Stimulated activated CD4-positive, alpha-beta T cell treated with anti-CD3 and anti-CD28 coated beads, TNF-alpha, amount 100 ng/mL, for 48 hours (primary cell): Measurements from ENCODE around the gene PTH2.

ENCODE experiments used
- DNase-seq, 3 donors: peaks; one replicate each; pipeline ENCODE4 v3.0.0-alpha.2; 2020; ENCODE audit warnings: low read depth in 3 of 3

PTH2 gene

DNA sequence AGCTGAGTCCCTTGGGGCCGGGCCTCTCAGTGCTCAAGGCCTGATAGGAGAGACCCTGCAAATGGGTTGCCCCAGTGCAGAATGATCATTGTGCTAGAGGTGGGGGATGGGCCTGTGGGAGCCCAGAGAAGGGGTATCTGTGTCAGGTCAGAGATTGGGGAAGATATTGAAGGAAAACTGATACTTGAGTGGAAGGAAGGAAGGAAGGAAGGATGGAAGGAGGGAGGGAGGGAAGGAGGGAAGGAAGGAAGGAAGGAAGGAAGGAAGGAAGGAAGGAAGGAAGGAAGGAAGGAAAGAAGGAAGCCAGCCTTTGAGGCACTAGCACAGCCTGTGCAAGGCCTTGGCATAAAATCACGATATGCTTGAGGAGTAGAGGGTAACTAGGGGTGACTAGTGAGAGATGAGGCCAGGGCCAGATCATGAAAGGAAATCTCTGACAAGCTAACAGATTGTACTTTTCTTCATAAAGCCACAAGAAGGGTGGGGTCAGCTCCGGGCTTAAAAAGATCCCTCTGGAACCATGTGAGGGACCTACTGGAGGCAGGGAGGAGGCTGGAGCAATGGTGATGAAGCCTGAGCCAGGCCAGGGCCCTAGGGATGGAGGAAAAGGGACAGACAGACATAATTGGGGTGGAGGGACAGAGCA is 11.4 kb downstream of the PTH2 start:
- DNase-seq, result no peak

DNA sequence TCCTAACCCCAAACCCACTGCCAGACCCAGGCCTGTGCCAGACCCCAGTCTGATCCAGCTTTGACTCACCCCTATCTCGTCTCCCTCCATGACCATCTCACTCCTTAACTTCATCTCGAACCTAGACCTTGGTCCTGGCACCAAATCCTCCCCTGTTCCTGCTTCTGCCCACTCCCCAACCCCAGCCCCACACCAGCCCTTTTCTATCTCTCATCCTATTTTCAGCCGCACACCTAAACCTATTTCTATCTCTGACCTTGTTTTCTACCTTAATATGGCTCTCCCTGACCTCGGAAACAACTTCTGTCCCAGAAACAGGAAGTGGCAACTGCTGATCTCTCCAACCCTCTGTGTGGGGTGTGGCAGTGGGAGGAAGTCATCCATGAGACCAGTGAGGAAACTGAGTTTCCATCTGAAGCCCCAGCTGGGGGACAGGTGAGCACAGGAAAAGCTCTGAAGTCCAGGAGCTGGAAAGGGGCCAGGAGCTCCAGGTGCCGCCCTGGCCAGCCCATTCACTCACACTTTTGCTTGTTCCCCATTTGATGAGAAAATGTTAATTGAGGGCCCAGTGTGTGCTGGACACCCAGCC is 13.7 kb downstream of the PTH2 start:
- DNase-seq, result no peak

DNA sequence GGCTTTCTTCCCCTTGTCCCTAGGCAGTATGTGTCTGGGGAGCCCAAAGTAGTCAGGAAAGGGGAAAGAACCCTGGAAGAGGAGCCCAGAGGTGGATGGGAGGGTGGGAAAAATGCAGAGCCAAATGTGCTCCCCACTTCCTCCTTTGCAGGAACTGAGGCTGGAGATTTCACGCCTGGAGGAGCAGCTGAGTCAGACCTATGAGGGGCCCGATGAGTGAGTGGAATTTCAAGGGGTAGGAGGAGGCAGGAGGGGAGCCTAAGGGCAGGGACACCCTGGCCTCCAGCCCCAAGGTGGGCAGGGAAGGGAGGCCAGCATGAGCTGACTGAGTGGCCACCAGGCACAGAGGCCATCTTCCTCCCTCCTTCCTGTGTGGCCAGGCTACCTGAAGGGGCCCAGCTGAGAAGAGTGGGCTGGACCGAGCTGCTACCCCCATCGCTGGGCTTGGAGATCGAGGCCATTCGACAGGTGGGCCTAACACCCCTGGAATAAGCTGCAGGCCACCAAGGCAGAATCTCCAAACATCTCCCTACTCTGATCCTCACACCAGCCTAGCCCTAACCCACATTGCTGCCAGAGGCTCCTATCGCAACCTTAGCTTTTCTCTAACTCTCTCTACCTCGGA is 14.3 kb downstream of the PTH2 start:
- no peak for DNase-seq

DNA sequence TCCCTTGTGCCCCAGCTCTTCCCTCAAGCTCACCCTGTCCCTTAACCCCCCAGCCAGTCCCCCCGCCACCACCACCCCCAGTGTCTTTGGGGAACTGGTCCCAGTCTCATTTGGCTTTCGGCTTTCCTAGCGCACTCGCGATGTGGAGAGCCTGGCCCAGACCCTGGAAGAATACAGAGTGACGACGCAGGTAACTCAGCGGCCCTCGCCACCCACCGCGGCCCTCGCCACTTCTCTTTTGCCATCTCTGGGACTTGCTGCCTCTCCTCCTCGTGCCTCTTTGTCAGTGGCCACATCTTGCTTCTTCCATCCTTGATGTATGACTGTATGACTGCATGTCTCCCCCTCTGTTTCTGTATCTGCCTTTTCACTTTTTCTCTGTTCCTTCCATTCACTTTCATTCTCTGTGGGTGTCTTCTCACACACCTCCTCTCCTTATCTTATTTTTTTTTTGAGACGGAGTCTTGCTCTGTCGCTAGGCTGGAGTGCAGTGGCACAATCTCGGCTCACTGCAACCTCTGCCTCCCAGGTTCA is 15.7 kb downstream of the PTH2 start:
- DNase-seq, result no peak

GRCh38 chr19:49407079-49407478 is 16.2 kb downstream of the PTH2 start:
- DNase-seq, result no peak

DNA sequence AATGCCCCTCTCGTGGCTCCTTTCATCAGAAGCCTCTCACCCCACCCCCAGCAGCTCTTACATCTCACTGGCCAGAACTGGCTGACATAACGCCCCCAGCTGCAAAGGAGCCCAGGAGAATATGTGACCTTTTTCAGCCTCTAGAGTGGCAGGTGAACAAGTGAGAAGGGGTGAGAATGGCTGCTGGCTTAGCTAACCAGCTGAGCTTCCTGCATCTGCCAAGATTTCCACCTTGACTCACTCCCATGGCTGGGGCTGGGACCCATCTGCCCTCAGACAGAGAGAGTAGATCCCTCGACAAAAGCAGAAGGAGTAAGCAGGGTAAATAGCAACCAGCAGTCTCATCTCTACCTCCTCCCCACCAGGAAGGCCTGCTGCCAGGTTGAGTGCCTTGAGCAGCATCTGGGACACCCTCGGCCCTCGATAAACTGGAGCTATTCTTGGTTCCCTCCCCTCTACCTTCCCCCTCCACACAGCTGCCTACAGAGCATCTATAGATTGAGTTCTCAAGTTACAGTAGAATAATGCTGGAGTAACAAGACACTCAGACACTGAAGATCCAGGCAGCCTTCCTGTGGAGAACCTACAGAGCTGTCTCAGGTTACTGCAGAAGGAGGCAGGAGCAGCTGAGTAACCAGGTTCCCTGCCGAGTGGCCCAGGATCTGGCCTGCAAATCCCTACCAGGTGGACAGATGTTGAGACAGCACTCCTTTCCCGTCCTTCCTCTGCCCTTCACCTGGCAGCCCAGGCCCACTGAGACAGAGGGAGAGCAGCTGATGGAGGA is 19.6 kb downstream of the PTH2 start:
- no peak for DNase-seq

DNA sequence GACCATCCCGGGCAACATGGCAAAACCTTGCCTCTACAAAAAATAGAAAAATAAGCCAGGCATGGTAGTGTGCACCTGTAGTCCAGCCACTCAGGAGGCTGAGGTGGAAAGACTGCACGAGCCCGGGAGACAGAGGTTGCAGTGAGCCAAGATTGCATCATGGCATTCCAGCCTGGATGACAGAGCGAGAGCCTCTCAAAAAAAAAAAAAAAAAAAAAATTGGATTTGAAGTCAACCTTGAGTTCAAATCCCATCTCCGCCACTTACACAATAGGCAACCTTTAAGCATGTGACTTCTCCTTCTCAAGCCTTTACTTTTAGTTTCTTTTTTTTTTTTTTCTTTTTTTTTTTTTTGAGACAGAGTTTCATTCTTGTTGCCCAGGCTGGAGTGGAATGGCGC is 23.2 kb downstream of the PTH2 start:
- no peak for DNase-seq

DNA sequence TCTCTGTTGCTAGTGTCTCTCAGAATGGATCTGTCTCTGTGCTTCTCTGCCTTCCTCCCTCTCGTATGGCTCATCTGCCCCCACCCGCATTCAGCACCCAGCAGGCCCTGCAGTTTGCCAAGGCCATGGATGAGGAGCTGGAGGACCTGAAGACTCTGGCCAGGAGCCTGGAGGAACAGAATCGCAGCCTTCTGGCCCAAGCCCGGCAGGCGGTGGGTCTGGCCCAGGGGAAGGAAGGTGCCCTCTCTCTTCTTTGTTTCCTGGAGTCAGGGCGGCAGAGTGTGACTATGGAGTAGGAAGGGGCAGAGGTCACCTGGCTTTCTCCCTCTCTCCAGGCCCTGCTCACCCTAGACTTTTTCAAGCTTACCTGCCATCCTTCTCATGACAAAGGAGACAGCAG is 24.3 kb downstream of the PTH2 start:
- no peak for DNase-seq

- no peak for DNase-seq
Measured at GRCh38 chr19:49398001-49398615, 25.1 kb downstream of the PTH2 start.

DNA sequence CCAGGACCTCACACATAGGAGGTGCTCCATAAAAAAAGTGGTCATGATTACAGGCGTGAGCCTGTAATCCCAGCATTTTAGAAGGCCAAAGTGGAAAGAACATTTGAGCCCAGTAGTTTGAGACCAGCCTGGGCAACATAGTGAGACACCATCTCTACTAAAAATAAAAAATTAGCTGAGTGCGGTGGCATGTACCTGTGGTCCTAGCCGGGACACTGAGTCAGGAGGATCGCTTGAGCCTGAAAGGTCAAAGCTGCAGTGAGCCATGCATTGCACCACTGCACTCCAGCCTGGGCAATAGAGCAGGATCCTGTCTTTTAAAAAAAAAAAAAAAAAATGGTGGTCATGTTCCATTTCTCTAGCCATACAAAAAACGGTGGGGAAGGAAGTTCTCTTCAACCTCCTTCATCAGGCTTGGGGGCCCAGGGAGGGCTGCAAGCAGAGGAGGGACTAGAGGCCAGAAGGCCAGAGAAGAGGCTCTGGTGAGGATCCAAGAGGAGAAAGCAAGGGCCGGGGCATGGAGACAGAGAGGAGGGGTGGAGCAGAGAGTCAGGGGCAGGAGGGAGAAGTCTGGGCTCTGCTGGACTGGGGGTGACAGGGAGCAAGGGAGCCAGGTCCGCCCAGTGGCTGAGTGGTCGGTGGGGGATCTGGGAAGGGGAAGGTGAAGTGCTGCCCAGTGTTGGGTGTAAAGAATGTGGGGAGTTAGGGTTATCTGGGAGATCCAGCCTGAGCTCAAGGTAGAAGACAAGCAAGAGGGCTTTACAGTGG is 26.3 kb downstream of the PTH2 start:
- no peak for DNase-seq

DNA sequence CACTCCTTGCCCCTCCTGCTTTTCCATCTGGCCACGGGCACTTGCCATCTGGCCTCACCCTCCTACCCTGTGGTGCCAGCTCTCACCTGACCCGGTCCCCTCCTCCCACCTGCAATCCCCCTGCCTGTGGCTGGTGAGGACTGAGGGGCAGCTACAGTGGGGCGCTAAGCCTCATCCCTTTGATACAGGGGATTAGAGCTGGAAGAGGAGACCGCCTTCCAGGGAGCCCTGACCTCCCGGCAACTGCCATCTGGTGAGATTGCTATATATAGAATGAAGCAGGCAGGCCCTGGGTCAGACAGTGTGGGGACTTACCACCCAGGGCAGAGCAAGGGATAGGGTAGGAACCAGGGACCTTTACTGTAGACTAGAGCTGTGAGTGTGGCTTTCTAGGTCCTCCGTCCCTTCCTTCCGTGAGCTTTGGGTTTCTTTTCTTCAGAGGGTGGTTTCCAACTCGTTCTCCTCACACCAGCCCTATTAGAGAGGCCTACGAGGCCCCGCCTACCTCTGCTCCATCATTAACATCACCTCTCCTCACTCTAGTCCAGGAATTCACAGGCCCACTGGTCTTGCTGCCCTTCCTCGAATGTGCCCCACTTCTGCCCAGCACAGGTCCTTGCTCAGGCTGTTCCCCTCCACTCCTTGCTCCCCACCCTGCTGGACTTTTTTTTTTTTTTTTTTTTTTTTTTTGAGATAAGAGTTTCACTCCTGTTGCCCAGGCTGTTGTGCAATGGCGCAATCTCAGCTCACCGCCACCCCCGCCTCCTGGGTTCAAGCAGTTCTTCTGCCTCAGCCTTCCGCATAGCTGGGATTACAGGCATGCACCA is 27.4 kb downstream of the PTH2 start:
- no peak for DNase-seq

GRCh38 chr19:49393881-49394280 is 29.4 kb downstream of the PTH2 start:
- no peak for DNase-seq

- DNase-seq, result peak; percentile 61 to 72 (median 66)
Measured at GRCh38 chr19:49391581-49392399, 31.5 kb downstream of the PTH2 start.

DNA sequence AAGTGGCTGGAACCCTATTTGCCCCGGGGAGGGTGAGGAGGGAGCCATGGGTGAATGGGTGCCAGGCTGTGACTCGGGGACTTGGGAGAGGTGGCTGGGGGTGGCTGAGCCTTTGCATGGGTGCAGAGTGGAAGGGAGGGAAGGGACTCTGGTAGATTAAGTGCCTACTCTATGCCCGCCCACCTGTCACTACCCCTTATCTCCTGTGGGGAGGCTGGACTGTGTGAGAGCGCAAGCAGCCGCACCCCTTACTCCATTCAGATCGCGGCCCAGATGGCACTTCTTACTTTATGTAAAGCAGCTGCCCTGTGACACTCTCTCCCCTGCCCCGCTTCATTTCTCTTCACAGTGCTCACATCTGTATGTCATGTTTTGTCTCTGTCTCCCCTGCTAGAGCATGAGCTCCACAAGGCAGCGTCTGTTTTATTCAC is 32.3 kb downstream of the PTH2 start:
- no peak for DNase-seq

DNA sequence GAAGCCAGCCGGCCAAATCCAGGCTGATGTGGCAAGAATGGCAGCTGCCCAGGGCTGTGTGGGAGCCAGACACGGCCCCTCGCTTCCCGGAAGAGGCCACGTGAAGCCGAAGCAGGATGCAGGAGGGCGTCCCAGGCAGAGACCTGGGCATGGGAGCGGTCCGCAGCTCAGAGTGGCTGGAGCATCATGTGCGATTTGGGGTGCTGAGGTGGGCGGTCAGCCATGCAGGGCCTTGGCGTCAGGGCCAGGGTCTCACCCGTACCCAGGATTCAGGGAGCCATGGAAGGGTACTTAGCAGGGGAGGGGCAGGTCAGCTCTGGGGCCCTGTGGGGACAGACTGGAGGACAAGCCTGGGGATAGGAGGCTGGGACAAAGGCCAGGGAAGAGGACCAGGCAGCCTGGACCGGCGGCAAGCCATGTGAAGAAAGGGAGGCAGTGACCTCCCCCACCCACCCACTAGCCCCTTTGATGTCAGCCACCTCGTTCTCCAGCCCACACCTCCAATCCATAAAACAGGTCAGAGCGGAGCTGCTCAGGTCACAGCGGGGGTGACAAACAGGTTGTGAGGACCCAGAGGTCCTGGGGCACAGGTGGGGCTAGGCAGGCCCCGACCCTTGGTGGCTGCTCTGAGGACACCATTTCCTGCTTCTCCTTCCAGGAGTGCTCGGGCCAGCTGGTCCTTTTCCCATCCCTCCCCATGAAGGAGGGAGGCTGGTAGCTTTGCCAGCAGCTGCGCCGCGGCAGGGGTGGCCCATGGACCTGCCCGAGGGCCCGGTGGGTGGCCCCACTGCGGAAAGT is 32.9 kb downstream of the PTH2 start:
- DNase-seq, result no peak

- no peak for DNase-seq
Measured at GRCh38 chr19:49389406-49389805, 33.8 kb downstream of the PTH2 start.

- DNase-seq, result peak; percentile 57 to 88 (median 78)
Measured at GRCh38 chr19:49387936-49388372, 35.3 kb downstream of the PTH2 start, which contains the start of gene KASH5. Gene KASH5, plus strand, starts transcription at chr19:49388249. Its CDS starts 2,635 bp downstream, at chr19:49390884.

DNA sequence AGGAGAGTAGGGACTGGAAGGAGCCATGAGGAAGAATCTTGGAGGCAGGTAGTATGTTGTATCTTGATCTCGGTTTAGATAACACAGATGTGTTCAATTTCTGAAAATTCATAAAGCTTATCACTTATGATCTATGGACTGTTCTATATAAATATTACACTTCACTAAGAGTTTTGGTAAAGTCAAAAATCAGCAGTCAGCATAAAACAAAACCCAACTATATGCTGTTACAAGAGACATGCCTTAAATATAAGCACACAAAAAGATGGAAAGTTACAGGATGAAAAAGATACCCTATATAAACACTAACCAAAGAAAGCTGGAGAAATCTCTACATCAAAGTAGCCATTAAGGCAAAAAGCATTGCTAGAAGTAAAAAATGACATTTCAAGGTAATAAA is 39.6 kb downstream of the PTH2 start:
- DNase-seq, result no peak
